22Rv1 (cell line): ENCODE results near the gene GBA2.

ENCODE experiments used
- CTCF ChIP-seq: fragments of 450-650 bp; IDR thresholded peaks from 2 replicates; pipeline ENCODE4 v1.5.1; 2017; ENCODE audit warnings: mild to moderate bottlenecking
- ZFX ChIP-seq: fragments of 450-650 bp; IDR thresholded peaks from 2 replicates; pipeline ENCODE4 v1.6.1; 2017; ENCODE audit warnings: antibody characterized with exemption, borderline replicate concordance

GRCh38 chr9:35797311-35798109, 48.5 kb upstream of the GBA2 start:
- TF ChIP-seq CTCF (no peak), ZFX (no peak)
